Calu3 (cell line): ENCODE data around the gene CACNG8. TPM values are rescaled to one million over a fixed set of nuclear protein-coding genes. Genes with fewer than 3 reads are reported as not detected.

ENCODE experiments used
- BruUV-seq: library from RNA; stranded (reverse); fragments of 400-500 nt; replicated peaks from 2 replicates; lab custom pipeline; 2021; lab: Mats Ljungman, UMichigan
- CTCF ChIA-PET: fragments of 300-600 bp; sonication (Branson Sonifier 250); formaldehyde crosslinking; loops from one replicate; lab custom pipeline; 2022; ENCODE audit warnings: antibody characterized with exemption; lab: Charles Lee
- DNase-seq: peaks from one replicate; pipeline ENCODE4 v3.0.0; 2022
- H3K27ac Mint-ChIP-seq: one replicate; pipeline ENCODE4 v1.8.0; 2022; ENCODE audit warnings: mixed read lengths; ENCODE audit not compliant: unreplicated experiment
- H3K27me3 Mint-ChIP-seq: one replicate; pipeline ENCODE4 v1.8.0; 2022; ENCODE audit warnings: mixed read lengths; ENCODE audit not compliant: unreplicated experiment
- H3K36me3 Mint-ChIP-seq: one replicate; pipeline ENCODE4 v1.8.0; 2022; ENCODE audit warnings: mild to moderate bottlenecking, moderate library complexity, mixed read lengths; ENCODE audit not compliant: insufficient read depth, unreplicated experiment
- H3K4me1 Mint-ChIP-seq: one replicate; pipeline ENCODE4 v1.8.0; 2022; ENCODE audit warnings: mild to moderate bottlenecking, low read depth, mixed read lengths; ENCODE audit not compliant: unreplicated experiment
- H3K4me3 Mint-ChIP-seq: one replicate; pipeline ENCODE4 v1.8.0; 2022; ENCODE audit warnings: mild to moderate bottlenecking, low read depth, moderate library complexity, mixed read lengths; ENCODE audit not compliant: unreplicated experiment
- H3K9me3 Mint-ChIP-seq: one replicate; pipeline ENCODE4 v1.8.0; 2022; ENCODE audit warnings: low read depth, mixed read lengths; ENCODE audit not compliant: unreplicated experiment
- intact Hi-C: fragments of 100-400 bp; cut with micrococcal nuclease; formaldehyde crosslinking; loops from one replicate; pipeline ENCODE4 v1.10.0; 2022; ENCODE audit not compliant: unreplicated experiment
- total RNA-seq: library from RNA; stranded (reverse); gene quantifications from 2 replicates; pipeline ENCODE4 v1.2.3, GENCODE V29; 2022
- TF ChIP-seq, protein P1 (sequence below): fragments of 200-600 bp; IDR thresholded peaks from one replicate; pipeline ENCODE4 v1.8.0; 2022; ENCODE audit warnings: antibody characterized with exemption; ENCODE audit not compliant: unreplicated experiment

CACNG8 gene
- total RNA-seq, 1 experiment from 2014 or later, result 19.0 TPM

DNA sequence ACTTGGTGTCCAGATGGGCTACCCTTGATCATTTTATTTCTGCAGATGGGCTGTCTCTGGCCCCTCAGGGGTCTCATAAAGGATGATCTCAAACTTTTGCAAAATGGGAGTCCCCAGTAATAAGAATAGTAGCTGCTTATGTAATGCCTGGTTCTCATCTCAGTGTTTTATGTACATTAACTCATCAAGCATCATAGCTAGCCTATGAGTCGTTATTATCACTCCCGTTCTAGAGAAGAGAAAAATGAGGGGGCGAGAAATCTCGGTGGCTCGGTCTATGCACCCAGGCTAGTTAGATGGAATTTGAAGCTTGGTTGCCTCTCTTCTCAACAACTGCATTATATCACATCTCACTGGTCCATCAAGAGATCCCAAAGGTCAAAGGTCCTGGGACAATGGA, 32.1 kb downstream of the CACNG8 start:
- CTCF ChIA-PET, result interaction anchor here (0.5 kb wide), 1 partner anchor 15 kb away, joined by 3 read pairs; no protein-coding TSS in a partner anchor
- Mint-ChIP-seq H3K9me3 (peaks cover 2% of the 10 kb centered on the region), H3K27ac (peak overlapping the region; percentile 94), H3K27me3 (no peaks in the 10 kb centered on the region), H3K36me3 (peaks cover 80% of the 10 kb centered on the region), H3K4me1 (peaks cover 61% of the 10 kb centered on the region), H3K4me3 (peak overlapping the region; percentile 62)
- intact Hi-C loops, result no loop called here
- TF ChIP-seq, protein P1, sequence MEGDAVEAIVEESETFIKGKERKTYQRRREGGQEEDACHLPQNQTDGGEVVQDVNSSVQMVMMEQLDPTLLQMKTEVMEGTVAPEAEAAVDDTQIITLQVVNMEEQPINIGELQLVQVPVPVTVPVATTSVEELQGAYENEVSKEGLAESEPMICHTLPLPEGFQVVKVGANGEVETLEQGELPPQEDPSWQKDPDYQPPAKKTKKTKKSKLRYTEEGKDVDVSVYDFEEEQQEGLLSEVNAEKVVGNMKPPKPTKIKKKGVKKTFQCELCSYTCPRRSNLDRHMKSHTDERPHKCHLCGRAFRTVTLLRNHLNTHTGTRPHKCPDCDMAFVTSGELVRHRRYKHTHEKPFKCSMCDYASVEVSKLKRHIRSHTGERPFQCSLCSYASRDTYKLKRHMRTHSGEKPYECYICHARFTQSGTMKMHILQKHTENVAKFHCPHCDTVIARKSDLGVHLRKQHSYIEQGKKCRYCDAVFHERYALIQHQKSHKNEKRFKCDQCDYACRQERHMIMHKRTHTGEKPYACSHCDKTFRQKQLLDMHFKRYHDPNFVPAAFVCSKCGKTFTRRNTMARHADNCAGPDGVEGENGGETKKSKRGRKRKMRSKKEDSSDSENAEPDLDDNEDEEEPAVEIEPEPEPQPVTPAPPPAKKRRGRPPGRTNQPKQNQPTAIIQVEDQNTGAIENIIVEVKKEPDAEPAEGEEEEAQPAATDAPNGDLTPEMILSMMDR, result no peak
- no TSS peak for BruUV-seq
- DNase-seq, result no peak

DNA sequence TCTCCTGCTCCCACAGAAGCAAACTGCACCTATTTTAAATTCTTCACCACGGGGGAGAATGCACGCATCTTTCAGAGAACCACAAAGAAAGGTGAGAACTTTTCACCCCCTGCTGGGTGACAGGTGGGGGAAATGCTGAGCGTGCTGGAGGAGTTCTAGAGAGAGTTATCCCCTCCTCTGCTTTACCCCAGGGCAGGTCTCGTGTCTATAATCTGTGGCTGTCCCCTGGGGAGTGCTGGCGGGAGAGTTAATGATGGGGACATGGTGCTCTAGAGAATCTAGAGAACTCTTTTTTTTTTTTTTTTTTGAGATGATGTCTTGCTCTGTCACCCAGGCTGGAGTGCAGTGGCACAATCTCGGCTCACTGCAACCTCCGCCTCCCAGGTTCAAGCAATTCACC, 35.5 kb downstream of the CACNG8 start:
- H3K27ac Mint-ChIP-seq, result no peak overlapping the region
- BruUV-seq, result no TSS peak
- no peaks in the 10 kb centered on the region for H3K27me3 Mint-ChIP-seq
- CTCF ChIA-PET, result no interaction called here
- TF ChIP-seq, protein P1, result no peak
- no peak for DNase-seq
- intact Hi-C loops, result no loop called here
- H3K9me3 Mint-ChIP-seq, result peaks cover 2% of the 10 kb centered on the region
- H3K4me3 Mint-ChIP-seq, result no peak overlapping the region
- H3K36me3 Mint-ChIP-seq, result peaks cover 86% of the 10 kb centered on the region
- peaks cover 77% of the 10 kb centered on the region for H3K4me1 Mint-ChIP-seq

DNA sequence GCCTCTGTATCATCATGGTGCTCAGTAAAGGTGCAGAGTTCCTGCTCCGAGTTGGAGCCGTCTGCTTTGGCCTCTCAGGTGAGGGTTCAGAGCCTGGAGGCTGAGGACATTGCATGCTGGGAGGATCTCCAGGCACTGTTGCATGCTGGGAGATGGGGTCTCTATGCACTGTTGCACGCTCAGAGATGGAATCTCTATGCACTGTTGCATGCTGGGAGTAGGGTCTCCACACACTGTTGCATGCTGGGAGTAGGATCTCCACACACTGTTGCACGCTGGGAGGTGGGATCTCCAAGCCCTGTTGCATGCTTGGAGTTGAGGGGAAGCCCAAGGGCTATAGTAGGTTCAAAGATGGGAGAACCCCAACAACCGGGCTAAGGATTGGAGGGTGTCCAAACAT, 37.0 kb downstream of the CACNG8 start:
- H3K9me3 Mint-ChIP-seq, result peaks cover 2% of the 10 kb centered on the region
- H3K4me1 Mint-ChIP-seq, result peaks cover 64% of the 10 kb centered on the region
- peak overlapping the region; percentile 5 for H3K27ac Mint-ChIP-seq
- no peak for DNase-seq
- CTCF ChIA-PET, result no interaction called here
- H3K27me3 Mint-ChIP-seq, result no peaks in the 10 kb centered on the region
- no peak overlapping the region for H3K4me3 Mint-ChIP-seq
- H3K36me3 Mint-ChIP-seq, result peaks cover 84% of the 10 kb centered on the region
- no TSS peak for BruUV-seq
- TF ChIP-seq, protein P1, result no peak
- intact Hi-C loops, result no loop called here

DNA sequence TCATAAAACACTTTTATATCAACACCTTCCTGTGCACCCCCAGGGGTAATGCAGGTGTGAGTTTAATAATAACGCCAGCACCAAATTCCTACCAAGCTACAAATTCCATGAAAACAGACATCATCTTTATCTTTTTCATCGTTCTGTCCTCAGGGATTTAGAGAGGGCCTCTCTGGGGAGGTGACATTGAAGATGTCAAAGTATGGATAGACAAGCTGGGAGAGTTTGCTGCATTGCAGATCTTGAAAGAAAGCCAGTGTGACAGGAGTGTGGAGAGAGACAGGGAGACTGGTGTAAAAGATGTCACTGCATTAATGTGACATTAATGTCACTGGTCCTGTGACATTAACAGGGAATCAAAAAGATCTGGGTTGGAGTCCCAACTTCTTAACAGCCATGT, 38.8 kb downstream of the CACNG8 start:
- CTCF ChIA-PET, result interaction anchor here (0.6 to 1.6 kb wide), 4 partner anchors 10 to 697 kb away, joined by 4 to 10 read pairs (median 6); partner anchors contain the start of genes CACNG6 and PRKCG
- H3K36me3 Mint-ChIP-seq, result peaks cover 67% of the 10 kb centered on the region
- intact Hi-C loops, result no loop called here
- H3K4me1 Mint-ChIP-seq, result peaks cover 46% of the 10 kb centered on the region
- H3K27me3 Mint-ChIP-seq, result no peaks in the 10 kb centered on the region
- TF ChIP-seq, protein P1, result no peak
- H3K4me3 Mint-ChIP-seq, result peak overlapping the region; percentile 20
- no TSS peak for BruUV-seq
- no peaks in the 10 kb centered on the region for H3K9me3 Mint-ChIP-seq
- no peak for DNase-seq
- H3K27ac Mint-ChIP-seq, result peak overlapping the region; percentile 88
